HTR-8/SVneo (cell line): ENCODE data around the gene CPAMD8.
"Not testable (repeated sequence)": the region's sequence is repeated elsewhere in the genome, so short reads cannot be mapped to it uniquely, and the experiment has no call there.

Experiments used
- DNase-seq: peaks from one replicate; pipeline ENCODE4 v3.0.0; 2011; ENCODE audit warnings: low spot score, mixed read lengths; ENCODE audit not compliant: insufficient read length
- FAIRE-seq: peaks from 2 replicates; lab custom pipeline; 2011; peaks lifted over from hg19 to GRCh38; lab: Jason Lieb, UNC

CPAMD8 gene

GRCh38 chr19:17005000-17005399 lies 21.6 kb downstream of the CPAMD8 start:
- no peak for FAIRE-seq
- DNase-seq, result no peak

DNA sequence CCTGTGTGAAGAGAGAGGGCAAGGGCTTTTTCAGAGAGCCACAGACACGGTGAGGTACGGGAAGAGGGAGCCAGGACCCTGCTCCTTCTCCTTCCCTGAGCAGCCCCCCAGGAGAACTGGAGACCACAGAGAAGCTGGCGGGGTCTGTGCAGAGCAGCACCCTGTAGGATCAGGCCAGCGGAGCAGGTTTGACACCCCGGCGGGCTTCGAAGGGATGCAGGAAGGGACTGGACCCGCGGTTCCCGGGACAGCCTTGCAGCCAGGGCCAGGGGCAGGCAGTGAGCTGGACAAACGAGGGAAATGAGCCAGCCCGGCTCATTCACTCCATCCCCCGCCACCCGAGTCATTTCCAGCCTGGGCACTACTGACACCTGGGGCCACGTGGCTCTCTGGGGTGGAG lies 22.2 kb downstream of the CPAMD8 start:
- FAIRE-seq (no peak), DNase-seq (no peak)

DNA sequence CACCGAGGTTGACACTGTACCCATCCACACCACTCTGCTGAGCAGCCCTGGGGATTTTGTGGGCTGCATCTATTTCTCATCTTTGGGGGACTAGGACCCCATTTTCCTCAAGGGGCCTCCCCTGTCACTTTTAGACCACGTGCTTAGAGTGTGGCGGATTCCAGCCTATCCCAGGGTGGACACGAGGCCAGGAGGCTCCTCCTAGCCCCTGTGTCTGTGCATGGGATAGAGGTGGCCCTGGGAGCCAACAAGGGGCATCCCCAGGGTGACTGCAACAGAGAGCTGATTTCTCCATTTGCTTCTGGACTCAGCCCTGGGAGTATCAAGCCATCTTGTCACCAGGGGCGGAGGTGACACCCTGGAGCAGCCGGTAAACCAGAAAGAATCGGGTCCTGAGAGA lies 24.2 kb downstream of the CPAMD8 start:
- FAIRE-seq, result no peak
- DNase-seq, result no peak

GRCh38 chr19:17001603-17002183 lies 24.9 kb downstream of the CPAMD8 start:
- DNase-seq (no peak), FAIRE-seq (no peak)

DNA sequence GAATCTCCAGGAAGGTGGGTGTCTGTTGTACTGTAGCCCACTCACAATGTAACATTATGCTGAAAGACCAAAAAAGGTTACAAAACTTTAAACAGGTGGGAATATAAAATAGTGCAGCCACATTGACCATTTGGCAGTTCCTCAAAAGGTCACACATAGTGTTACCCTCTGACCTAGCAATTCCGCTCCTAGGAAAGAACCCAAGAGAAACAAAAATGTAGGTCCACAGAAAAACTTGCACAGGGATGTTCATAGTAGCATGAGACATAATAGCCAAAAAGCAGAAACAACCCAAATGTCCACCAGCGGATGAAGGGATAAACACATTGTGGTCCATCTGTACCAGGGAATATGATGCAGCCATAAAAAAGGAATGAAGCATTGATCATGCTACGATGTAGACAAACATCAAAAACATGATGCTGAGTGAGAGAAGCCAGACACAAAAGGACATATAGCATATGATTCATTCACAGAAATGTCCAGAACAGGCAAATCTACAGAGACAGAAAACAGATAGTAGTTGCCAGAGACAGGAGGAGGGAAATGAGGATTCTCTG lies 27.9 kb downstream of the CPAMD8 start:
- FAIRE-seq (no peak), DNase-seq (no peak)

DNA sequence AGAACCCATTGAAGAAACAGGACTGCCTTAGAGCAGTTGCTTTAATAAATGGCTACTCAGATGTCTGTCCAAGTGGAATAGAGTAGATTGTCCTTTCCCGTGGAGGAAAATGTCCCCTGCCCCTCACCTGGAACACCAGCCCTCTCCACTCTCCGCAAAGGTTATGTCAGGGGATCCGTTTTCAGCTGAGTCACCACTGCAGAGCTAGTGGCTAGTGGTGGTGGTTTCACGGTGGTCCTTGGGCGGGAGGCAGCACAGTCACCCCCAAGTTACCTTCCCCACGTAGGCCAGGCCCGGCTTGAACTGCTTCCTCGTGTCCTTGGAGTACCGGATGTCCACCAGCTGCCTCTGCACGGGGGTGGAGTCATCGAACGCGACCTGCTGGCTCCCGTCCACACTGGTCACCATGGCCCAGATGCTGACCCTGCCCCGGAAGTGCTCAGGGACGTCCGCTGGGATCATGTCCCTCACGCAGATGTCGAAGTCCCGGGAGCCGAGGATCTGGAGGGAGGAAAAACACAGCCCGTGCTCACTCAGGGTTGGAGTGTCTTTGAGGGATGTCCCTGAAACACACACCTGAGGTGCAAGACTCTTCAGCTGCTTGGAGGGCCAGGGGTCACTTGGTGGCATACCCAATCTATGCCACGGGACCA lies 29.6 kb downstream of the CPAMD8 start:
- FAIRE-seq, result peak; percentile 85
- not testable (repeated sequence) for DNase-seq

GRCh38 chr19:16988661-16989060 lies 37.9 kb downstream of the CPAMD8 start:
- FAIRE-seq (no peak), DNase-seq (no peak)

DNA sequence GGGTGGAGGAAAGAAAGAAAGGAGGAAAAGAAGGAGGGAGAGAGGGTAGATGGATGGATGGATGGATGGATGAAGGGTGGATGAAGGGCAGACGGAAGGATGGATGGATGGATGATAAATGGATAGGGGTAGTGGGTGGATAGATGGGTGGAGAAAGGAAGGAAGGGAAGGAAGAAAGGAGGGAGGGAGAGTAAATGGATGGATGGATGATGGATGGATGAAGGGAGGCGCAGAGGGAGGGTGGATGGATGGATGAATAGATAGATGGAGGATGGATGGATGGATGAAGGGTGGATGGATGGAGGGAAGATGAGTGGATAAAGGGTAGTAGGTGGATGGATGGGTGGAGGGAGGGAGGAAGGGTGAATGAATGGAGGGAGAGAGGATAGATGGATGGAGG lies 41.2 kb downstream of the CPAMD8 start:
- FAIRE-seq (no peak), DNase-seq (no peak)

- FAIRE-seq, result not testable (repeated sequence)
Measured at GRCh38 chr19:16982586-16982985, 44.0 kb downstream of the CPAMD8 start.

GRCh38 chr19:16978839-16979802 lies 47.5 kb downstream of the CPAMD8 start:
- FAIRE-seq (peak; percentile 60), DNase-seq (no peak)

More at GRCh38 chr19:16982586-16982985, 44.0 kb downstream of the CPAMD8 start:
- DNase-seq, result not testable (repeated sequence)

- no peak for DNase-seq
- no peak for FAIRE-seq
Measured at GRCh38 chr19:16978156-16978555, 48.5 kb downstream of the CPAMD8 start.

DNA sequence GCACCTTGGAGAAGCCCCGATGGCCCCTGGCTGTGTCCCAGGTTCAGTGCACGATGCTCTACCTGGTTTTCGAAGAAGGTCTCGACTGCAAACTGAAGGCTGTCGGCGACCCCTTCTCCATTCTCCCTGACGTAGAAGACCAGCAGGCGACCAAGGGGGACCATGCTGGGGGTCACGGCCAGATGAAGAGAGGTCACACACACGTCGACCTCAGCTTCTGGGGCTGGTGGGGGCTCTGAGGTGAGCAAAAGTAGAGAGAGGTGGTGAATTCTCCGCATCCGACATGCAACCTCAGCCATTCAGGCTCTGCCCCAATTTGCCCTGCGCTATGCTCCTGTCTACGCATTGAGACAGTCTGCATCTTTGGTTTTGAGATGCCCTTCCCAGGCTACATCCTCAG lies 49.3 kb downstream of the CPAMD8 start:
- DNase-seq (no peak), FAIRE-seq (no peak)

GRCh38 chr19:16976446-16976845 lies 50.2 kb downstream of the CPAMD8 start:
- FAIRE-seq (no peak), DNase-seq (no peak)

GRCh38 chr19:16970821-16971220 lies 55.8 kb downstream of the CPAMD8 start:
- FAIRE-seq, result no peak

GRCh38 chr19:16969135-16969534 lies 57.5 kb downstream of the CPAMD8 start:
- FAIRE-seq (peak; percentile 86), DNase-seq (no peak)

More at GRCh38 chr19:16970821-16971220, 55.8 kb downstream of the CPAMD8 start:
- no peak for DNase-seq

DNA sequence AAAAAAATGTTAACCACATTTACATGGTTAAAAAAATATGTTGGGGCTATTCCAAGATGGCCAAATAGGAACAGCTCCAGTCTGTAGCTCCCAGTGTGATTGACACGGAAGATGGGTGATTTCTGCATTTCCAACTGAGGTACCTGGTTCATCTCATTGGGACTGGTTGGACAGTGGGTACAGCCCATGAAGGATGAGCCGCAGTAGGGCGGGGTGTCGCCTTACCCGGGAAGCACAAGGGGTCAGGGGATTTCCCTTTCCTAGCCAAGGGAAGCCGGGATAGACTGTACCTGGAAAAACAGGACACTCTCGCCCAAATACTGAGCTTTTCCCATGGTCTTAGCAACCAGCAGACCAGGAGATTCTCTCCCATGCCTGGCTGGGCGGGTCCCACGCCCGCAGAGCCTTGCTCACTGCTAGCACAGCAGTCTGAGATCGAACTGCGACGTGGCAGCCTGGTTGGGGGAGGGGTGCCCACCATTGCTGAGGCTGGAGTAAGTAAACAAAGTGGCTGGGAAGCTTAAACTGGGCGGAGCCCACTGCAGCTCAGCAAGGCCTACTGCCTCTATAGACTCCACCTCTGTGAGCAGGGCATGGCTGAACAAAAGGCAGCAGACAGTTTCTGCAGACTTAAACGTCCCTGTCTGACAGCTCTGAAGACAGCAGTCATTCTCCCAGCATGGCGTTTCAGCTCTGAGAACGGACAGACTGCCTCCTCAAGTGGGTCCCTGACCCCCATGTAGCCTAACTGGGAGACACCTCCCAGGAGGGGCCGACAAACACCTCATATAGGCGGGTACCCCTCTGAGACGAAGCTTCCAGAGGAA lies 65.4 kb downstream of the CPAMD8 start:
- DNase-seq, FAIRE-seq: not testable (repeated sequence)

DNA sequence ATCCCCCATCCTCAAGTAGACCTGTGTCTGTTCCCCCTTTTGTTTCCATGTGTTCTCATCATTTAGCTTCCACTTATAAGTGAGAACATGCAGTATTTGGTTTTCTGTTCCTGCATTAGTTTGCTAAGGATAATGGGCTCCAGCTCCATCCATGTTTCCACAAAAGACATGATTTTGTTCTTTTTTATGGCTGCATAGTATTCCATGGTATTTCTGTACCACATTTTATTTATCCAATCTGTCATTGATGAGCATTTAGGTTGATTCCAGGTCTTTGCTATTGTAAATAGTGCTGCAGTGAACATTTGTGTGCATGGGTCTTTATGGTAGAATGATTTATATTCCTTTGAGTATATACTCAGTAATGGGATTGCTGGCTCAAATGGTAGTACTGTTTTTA lies 68.3 kb downstream of the CPAMD8 start:
- FAIRE-seq, result not testable (repeated sequence)

DNA sequence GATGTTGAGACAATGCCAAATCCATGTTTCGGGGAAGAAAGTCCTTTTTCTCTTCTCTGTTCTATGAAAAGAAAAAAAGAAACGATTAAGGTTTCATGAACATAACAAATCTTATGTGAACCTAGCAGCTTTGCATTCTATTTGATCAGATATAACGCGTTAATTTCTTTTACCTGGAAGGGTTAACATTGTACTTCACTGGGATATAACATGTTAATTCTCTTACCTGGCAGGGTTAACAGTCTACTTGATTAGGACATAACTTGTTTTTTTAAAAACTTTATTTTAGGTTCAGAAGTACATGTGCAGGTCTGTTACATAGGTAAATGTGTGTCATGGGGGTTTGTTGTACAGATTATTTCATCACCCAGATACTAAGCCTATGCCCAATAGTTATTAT lies 68.8 kb downstream of the CPAMD8 start:
- DNase-seq, result no peak
- no peak for FAIRE-seq

More for the DNA sequence above, 68.3 kb downstream of the CPAMD8 start:
- not testable (repeated sequence) for DNase-seq

DNA sequence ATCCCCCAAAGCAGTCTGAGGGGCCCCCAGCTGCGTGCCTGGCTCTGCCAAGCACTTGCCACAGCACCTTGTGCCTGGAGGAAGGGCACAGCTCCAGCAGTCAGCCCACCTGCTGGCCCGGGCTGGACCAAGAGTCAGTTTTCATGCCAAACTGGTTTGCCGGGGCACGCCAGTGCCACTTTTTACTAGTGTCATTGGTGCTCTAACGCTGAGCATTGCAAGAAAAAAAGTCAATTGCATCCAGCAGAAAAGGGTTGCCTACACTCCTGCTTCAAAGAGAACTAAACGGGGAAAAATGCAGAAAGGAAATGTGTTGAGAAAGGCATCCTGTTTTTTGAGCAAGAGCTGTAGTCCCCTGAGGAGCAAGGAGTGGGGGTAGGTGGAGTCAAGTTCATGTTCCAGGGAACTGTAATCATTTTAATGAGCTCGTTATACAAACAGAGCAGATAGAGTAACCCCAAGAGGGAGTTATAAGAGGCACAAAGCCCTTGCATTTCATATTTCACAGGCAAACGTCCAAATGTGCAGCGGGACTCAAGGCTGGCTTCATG lies 69.4 kb downstream of the CPAMD8 start:
- DNase-seq (no peak), FAIRE-seq (no peak)
